ENCODE data around the gene SLC25A1. TPM values are rescaled to one million over a fixed set of nuclear protein-coding genes. Genes with fewer than 3 reads are reported as not detected.

The SLC25A1 gene
- total and polyA plus RNA-seq, 2 experiments from 2014 or later, result 141 to 242 TPM

GRCh38 chr22:19166421-19166820, 12.1 kb downstream of the SLC25A1 start:
- H3K27ac Mint-ChIP-seq, result no peak overlapping the region
- no peak for DNase-seq (ENCODE audit: low spot score)
- H3K27me3 ChIP-seq (ENCODE audit: insufficient read depth), result peaks cover 50% of the 10 kb centered on the region

More at GRCh38 chr22:19166421-19166820, 12.1 kb downstream of the SLC25A1 start:
- Histone ChIP-seq H3K4me2 (no peak overlapping the region), H3F3A (replicated peaks; ENCODE audit: low read depth) (0 out of 2 replicates have a peak, but pooled peaks cover 2% of the 10 kb centered on the region), H2AFZ (no peak overlapping the region), H3K27ac (ENCODE audit: low read depth) (no peak overlapping the region), H3K4me3 (no peak overlapping the region), H3K36me3 (ENCODE audit: insufficient read depth) (no peaks in the 10 kb centered on the region), H3K79me2 (replicated peaks; ENCODE audit: insufficient read depth) (no peaks in the 10 kb centered on the region), H4K20me1 (replicated peaks; ENCODE audit: insufficient read depth) (no peaks in the 10 kb centered on the region), H3K4me1 (ENCODE audit: insufficient read depth) (no peaks in the 10 kb centered on the region; the same call in 1 of the 2 replicates), H3K9me2 (ENCODE audit: insufficient read depth) (no peaks in the 10 kb centered on the region)
- no peak overlapping the region; the same call in 2 of the 3 replicates for H3K4me3 Mint-ChIP-seq
- H3K27me3 Mint-ChIP-seq (ENCODE audit: insufficient read depth, low read depth, poor library complexity), result peaks cover 57% of the 10 kb centered on the region
- H3K9me3 Mint-ChIP-seq, result no peaks in the 10 kb centered on the region; the same call in 1 of the 3 replicates
- H3K36me3 Mint-ChIP-seq (ENCODE audit: low read depth), result peaks cover 3% of the 10 kb centered on the region; the same call in 1 of the 3 replicates
- no peak for ATAC-seq
- peaks cover 11% of the 10 kb centered on the region; the same call in 2 of the 3 replicates for H3K4me1 Mint-ChIP-seq
- TF ChIP-seq REST (IDR thresholded peaks at IDR 0.05; ENCODE audit: unreplicated experiment) (no peak), JUNB (IDR thresholded peaks at IDR 0.05; ENCODE audit: unreplicated experiment) (no peak), ZNF114 (CRISPR knock-in tag; IDR thresholded peaks at IDR 0.05) (no peak), STAT1 (IDR thresholded peaks at IDR 0.05; ENCODE audit: unreplicated experiment) (no peak), POLR2AphosphoS5 (IDR thresholded peaks at IDR 0.05; ENCODE audit: low read depth) (no peak), ZNF331 (CRISPR knock-in tag; IDR thresholded peaks at IDR 0.05; ENCODE audit: low read depth) (no peak), NANOG (IDR thresholded peaks at IDR 0.05; ENCODE audit: borderline replicate concordance) (no peak), EZH2phosphoT487 (IDR thresholded peaks at IDR 0.05; ENCODE audit: unreplicated experiment) (no peak), EZH2 (IDR thresholded peaks at IDR 0.05; ENCODE audit: low read depth, unreplicated experiment) (no peak), CREB1 (CRISPR knock-in tag; IDR thresholded peaks at IDR 0.05; ENCODE audit: low read depth) (no peak)
- TF ChIP-seq, protein P1, sequence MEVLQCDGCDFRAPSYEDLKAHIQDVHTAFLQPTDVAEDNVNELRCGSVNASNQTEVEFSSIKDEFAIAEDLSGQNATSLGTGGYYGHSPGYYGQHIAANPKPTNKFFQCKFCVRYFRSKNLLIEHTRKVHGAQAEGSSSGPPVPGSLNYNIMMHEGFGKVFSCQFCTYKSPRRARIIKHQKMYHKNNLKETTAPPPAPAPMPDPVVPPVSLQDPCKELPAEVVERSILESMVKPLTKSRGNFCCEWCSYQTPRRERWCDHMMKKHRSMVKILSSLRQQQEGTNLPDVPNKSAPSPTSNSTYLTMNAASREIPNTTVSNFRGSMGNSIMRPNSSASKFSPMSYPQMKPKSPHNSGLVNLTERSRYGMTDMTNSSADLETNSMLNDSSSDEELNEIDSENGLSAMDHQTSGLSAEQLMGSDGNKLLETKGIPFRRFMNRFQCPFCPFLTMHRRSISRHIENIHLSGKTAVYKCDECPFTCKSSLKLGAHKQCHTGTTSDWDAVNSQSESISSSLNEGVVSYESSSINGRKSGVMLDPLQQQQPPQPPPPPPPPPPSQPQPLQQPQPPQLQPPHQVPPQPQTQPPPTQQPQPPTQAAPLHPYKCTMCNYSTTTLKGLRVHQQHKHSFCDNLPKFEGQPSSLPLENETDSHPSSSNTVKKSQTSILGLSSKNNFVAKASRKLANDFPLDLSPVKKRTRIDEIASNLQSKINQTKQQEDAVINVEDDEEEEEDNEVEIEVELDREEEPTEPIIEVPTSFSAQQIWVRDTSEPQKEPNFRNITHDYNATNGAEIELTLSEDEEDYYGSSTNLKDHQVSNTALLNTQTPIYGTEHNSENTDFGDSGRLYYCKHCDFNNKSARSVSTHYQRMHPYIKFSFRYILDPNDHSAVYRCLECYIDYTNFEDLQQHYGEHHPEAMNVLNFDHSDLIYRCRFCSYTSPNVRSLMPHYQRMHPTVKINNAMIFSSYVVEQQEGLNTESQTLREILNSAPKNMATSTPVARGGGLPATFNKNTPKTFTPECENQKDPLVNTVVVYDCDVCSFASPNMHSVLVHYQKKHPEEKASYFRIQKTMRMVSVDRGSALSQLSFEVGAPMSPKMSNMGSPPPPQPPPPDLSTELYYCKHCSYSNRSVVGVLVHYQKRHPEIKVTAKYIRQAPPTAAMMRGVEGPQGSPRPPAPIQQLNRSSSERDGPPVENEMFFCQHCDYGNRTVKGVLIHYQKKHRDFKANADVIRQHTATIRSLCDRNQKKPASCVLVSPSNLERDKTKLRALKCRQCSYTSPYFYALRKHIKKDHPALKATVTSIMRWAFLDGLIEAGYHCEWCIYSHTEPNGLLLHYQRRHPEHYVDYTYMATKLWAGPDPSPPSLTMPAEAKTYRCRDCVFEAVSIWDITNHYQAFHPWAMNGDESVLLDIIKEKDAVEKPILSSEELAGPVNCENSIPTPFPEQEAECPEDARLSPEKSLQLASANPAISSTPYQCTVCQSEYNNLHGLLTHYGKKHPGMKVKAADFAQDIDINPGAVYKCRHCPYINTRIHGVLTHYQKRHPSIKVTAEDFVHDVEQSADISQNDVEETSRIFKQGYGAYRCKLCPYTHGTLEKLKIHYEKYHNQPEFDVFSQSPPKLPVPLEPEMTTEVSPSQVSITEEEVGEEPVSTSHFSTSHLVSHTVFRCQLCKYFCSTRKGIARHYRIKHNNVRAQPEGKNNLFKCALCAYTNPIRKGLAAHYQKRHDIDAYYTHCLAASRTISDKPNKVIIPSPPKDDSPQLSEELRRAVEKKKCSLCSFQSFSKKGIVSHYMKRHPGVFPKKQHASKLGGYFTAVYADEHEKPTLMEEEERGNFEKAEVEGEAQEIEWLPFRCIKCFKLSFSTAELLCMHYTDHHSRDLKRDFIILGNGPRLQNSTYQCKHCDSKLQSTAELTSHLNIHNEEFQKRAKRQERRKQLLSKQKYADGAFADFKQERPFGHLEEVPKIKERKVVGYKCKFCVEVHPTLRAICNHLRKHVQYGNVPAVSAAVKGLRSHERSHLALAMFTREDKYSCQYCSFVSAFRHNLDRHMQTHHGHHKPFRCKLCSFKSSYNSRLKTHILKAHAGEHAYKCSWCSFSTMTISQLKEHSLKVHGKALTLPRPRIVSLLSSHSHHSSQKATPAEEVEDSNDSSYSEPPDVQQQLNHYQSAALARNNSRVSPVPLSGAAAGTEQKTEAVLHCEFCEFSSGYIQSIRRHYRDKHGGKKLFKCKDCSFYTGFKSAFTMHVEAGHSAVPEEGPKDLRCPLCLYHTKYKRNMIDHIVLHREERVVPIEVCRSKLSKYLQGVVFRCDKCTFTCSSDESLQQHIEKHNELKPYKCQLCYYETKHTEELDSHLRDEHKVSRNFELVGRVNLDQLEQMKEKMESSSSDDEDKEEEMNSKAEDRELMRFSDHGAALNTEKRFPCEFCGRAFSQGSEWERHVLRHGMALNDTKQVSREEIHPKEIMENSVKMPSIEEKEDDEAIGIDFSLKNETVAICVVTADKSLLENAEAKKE (CRISPR knock-in tag; IDR thresholded peaks at IDR 0.05), result no peak
- TF ChIP-seq, protein P2, sequence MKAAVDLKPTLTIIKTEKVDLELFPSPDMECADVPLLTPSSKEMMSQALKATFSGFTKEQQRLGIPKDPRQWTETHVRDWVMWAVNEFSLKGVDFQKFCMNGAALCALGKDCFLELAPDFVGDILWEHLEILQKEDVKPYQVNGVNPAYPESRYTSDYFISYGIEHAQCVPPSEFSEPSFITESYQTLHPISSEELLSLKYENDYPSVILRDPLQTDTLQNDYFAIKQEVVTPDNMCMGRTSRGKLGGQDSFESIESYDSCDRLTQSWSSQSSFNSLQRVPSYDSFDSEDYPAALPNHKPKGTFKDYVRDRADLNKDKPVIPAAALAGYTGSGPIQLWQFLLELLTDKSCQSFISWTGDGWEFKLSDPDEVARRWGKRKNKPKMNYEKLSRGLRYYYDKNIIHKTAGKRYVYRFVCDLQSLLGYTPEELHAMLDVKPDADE (IDR thresholded peaks at IDR 0.05), result no peak
- TF ChIP-seq, protein P3, sequence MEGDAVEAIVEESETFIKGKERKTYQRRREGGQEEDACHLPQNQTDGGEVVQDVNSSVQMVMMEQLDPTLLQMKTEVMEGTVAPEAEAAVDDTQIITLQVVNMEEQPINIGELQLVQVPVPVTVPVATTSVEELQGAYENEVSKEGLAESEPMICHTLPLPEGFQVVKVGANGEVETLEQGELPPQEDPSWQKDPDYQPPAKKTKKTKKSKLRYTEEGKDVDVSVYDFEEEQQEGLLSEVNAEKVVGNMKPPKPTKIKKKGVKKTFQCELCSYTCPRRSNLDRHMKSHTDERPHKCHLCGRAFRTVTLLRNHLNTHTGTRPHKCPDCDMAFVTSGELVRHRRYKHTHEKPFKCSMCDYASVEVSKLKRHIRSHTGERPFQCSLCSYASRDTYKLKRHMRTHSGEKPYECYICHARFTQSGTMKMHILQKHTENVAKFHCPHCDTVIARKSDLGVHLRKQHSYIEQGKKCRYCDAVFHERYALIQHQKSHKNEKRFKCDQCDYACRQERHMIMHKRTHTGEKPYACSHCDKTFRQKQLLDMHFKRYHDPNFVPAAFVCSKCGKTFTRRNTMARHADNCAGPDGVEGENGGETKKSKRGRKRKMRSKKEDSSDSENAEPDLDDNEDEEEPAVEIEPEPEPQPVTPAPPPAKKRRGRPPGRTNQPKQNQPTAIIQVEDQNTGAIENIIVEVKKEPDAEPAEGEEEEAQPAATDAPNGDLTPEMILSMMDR (conservative IDR thresholded peaks at IDR 0.05; ENCODE audit: low read depth in 2 of 2), result no peak

Data from GM23338 (cell line).